Measurements from ENCODE around the gene KRTAP9-3.

- TF ChIP-seq, protein P1, sequence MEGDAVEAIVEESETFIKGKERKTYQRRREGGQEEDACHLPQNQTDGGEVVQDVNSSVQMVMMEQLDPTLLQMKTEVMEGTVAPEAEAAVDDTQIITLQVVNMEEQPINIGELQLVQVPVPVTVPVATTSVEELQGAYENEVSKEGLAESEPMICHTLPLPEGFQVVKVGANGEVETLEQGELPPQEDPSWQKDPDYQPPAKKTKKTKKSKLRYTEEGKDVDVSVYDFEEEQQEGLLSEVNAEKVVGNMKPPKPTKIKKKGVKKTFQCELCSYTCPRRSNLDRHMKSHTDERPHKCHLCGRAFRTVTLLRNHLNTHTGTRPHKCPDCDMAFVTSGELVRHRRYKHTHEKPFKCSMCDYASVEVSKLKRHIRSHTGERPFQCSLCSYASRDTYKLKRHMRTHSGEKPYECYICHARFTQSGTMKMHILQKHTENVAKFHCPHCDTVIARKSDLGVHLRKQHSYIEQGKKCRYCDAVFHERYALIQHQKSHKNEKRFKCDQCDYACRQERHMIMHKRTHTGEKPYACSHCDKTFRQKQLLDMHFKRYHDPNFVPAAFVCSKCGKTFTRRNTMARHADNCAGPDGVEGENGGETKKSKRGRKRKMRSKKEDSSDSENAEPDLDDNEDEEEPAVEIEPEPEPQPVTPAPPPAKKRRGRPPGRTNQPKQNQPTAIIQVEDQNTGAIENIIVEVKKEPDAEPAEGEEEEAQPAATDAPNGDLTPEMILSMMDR (IDR thresholded peaks at IDR 0.05) = no peak
- TF ChIP-seq POLR2A (IDR thresholded peaks at IDR 0.05) (no peak), POLR2AphosphoS5 (IDR thresholded peaks at IDR 0.05) (no peak)
These were observed 45.4 kb upstream of the KRTAP9-3 start for GRCh38 chr17:41186872-41187271.
